Calu3 (cell line): ENCODE results near the gene LSMEM2. TPM values are rescaled to one million over a fixed set of nuclear protein-coding genes. Genes with fewer than 3 reads are reported as not detected.
"Not testable (repeated sequence)": the region's sequence is repeated elsewhere in the genome, so short reads cannot be mapped to it uniquely, and the experiment has no call there.

ENCODE experiments used
- BruUV-seq: library from RNA; stranded (reverse); fragments of 400-500 nt; replicated peaks from 2 replicates; lab custom pipeline; 2021; lab: Mats Ljungman, UMichigan
- CTCF ChIA-PET: fragments of 300-600 bp; sonication (Branson Sonifier 250); formaldehyde crosslinking; loops from one replicate; lab custom pipeline; 2022; ENCODE audit warnings: antibody characterized with exemption; lab: Charles Lee
- DNase-seq: peaks from one replicate; pipeline ENCODE4 v3.0.0; 2022
- H3K27ac Mint-ChIP-seq: one replicate; pipeline ENCODE4 v1.8.0; 2022; ENCODE audit warnings: mixed read lengths; ENCODE audit not compliant: unreplicated experiment
- H3K27me3 Mint-ChIP-seq: one replicate; pipeline ENCODE4 v1.8.0; 2022; ENCODE audit warnings: mixed read lengths; ENCODE audit not compliant: unreplicated experiment
- H3K36me3 Mint-ChIP-seq: one replicate; pipeline ENCODE4 v1.8.0; 2022; ENCODE audit warnings: mild to moderate bottlenecking, moderate library complexity, mixed read lengths; ENCODE audit not compliant: insufficient read depth, unreplicated experiment
- H3K4me1 Mint-ChIP-seq: one replicate; pipeline ENCODE4 v1.8.0; 2022; ENCODE audit warnings: mild to moderate bottlenecking, low read depth, mixed read lengths; ENCODE audit not compliant: unreplicated experiment
- H3K4me3 Mint-ChIP-seq: one replicate; pipeline ENCODE4 v1.8.0; 2022; ENCODE audit warnings: mild to moderate bottlenecking, low read depth, moderate library complexity, mixed read lengths; ENCODE audit not compliant: unreplicated experiment
- H3K9me3 Mint-ChIP-seq: one replicate; pipeline ENCODE4 v1.8.0; 2022; ENCODE audit warnings: low read depth, mixed read lengths; ENCODE audit not compliant: unreplicated experiment
- CTCF ChIP-seq: fragments of 200-600 bp; IDR thresholded peaks from one replicate; pipeline ENCODE4 v1.8.0; 2022; ENCODE audit warnings: antibody characterized with exemption; ENCODE audit not compliant: unreplicated experiment
- intact Hi-C: fragments of 100-400 bp; cut with micrococcal nuclease; formaldehyde crosslinking; loops from one replicate; pipeline ENCODE4 v1.10.0; 2022; ENCODE audit not compliant: unreplicated experiment
- total RNA-seq: library from RNA; stranded (reverse); gene quantifications from 2 replicates; pipeline ENCODE4 v1.2.3, GENCODE V29; 2022

LSMEM2 gene
- total RNA-seq, 1 experiment from 2014 or later, result not detected

DNA sequence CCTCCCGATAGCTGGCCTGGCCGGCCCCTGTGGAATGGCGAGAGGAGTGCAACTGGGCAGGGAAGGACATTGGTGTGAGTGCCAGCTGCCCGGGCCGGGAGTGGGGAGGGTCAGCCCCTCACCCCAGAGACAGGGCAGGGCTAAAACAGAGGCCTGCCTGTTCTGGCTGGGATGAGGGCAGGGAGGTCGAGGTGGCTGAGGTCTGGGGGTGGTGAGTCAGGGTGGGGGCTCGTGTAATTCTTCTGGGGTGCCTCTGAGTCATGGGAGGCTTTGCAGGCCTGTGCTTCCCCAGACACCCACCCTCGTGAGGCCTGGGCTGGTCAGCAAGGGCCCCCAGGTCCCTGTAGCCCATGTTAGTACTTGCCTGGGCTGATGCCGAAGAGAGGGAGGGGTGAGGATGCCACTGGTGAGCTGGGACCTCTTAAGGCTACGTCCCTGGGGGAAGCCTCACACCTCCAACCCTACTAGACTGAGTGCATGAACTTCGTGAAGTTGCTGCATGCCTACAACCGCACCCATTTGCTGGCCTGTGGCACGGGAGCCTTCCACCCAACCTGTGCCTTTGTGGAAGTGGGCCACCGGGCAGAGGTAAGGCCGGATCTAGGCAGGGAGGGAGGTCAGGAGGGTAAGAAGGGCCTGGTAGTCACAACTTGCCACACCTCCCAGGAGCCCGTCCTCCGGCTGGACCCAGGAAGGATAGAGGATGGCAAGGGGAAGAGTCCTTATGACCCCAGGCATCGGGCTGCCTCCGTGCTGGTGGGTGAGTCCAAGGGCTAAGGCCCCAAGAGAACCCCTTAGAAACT lies 8.3 kb upstream of the LSMEM2 start:
- H3K4me3 Mint-ChIP-seq, result peak overlapping the region; percentile 63
- CTCF ChIA-PET, result interaction anchor here (1.1 to 2.2 kb wide), 5 partner anchors 10 to 44 kb away, joined by 4 to 8 read pairs (median 6); partner anchors contain the start of gene GNAI2

GRCh38 chr3:50271314-50271936 lies 7.5 kb upstream of the LSMEM2 start:
- no peak for TF ChIP-seq CTCF

More for the DNA sequence above, 8.3 kb upstream of the LSMEM2 start:
- H3K4me1 Mint-ChIP-seq, result peaks cover 54% of the 10 kb centered on the region
- intact Hi-C loops, result loop anchor here (10.0 kb wide), 1 partner anchor 54 kb away; the partner anchor contains the start of genes HYAL2 and TUSC2
- H3K9me3 Mint-ChIP-seq, result no peaks in the 10 kb centered on the region
- H3K36me3 Mint-ChIP-seq, result peaks cover 44% of the 10 kb centered on the region
- no peak for DNase-seq
- TF ChIP-seq CTCF, result no peak
- no TSS peak for BruUV-seq
- peak overlapping the region; percentile 90 for H3K27ac Mint-ChIP-seq
- H3K27me3 Mint-ChIP-seq, result no peaks in the 10 kb centered on the region

GRCh38 chr3:50272538-50272910 lies 6.4 kb upstream of the LSMEM2 start:
- Mint-ChIP-seq H3K36me3 (peaks cover 44% of the 10 kb centered on the region), H3K4me3 (peak overlapping the region; percentile 63), H3K4me1 (peaks cover 48% of the 10 kb centered on the region), H3K27ac (peak overlapping the region; percentile 32)
- not testable (repeated sequence) for DNase-seq, H3K9me3 Mint-ChIP-seq, H3K27me3 Mint-ChIP-seq, BruUV-seq
- intact Hi-C loops, result loop anchor here (2.0 to 10.0 kb wide), 2 partner anchors 52 to 152 kb away; partner anchors contain the start of genes HYAL2 and TUSC2
- CTCF ChIA-PET, result interaction anchor here (0.7 to 1.8 kb wide), 3 partner anchors 12 to 84 kb away, joined by 4 to 8 read pairs (median 5); no protein-coding TSS in a partner anchor

More at GRCh38 chr3:50271314-50271936, 7.5 kb upstream of the LSMEM2 start:
- DNase-seq, result no peak
- Mint-ChIP-seq H3K9me3 (no peaks in the 10 kb centered on the region), H3K27ac (peak overlapping the region; percentile 6), H3K27me3 (no peaks in the 10 kb centered on the region), H3K4me3 (peak overlapping the region; percentile 63), H3K36me3 (peaks cover 46% of the 10 kb centered on the region), H3K4me1 (peaks cover 49% of the 10 kb centered on the region)
- CTCF ChIA-PET, result interaction anchor here (1.0 to 1.8 kb wide), 3 partner anchors 11 to 45 kb away, joined by 3 to 8 read pairs (median 4); no protein-coding TSS in a partner anchor
- no TSS peak for BruUV-seq
- intact Hi-C loops, result loop anchor here (10.0 kb wide), 1 partner anchor 53 kb away; the partner anchor contains the start of genes HYAL2 and TUSC2

DNA sequence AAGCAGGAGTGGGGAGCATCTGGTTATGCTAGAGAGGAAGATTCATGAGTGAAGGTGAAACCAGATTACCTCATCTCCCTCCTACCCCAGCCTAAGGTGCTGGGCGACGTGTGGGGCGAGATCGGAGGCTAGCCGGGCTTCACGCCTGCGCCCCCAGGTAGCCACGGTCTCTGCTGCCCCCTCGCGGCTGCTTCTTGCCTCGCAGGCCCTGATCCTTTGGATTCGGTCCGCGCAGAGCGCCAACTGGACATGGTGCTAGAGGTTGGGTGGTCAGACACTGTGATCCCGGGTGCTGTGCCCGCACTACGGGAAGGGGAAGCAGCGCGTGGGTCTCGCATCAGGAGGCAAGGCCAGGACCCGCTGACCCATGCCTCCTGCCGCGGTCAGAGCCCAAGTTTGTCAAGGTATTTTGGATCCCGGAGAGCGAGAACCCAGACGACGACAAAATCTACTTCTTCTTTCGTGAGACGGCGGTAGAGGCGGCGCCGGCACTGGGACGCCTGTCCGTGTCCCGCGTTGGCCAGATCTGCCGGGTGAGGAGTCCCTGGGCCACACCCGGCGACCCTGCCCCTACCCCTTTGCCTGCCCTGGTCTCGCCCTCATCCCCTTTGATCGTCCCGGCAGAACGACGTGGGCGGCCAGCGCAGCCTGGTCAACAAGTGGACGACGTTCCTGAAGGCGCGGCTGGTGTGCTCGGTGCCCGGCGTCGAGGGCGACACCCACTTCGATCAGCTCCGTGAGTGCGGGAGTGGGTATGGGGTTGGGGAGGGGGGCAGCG lies 5.8 kb upstream of the LSMEM2 start:
- intact Hi-C loops, result loop anchor here (1.0 to 10.0 kb wide), 4 partner anchors 46 to 152 kb away; partner anchors contain the start of genes HYAL2 and TUSC2
- no TSS peak for BruUV-seq
- Mint-ChIP-seq H3K27ac (peak overlapping the region; percentile 32), H3K4me1 (peaks cover 42% of the 10 kb centered on the region), H3K36me3 (peaks cover 41% of the 10 kb centered on the region), H3K27me3 (no peaks in the 10 kb centered on the region), H3K4me3 (peak overlapping the region; percentile 63), H3K9me3 (no peaks in the 10 kb centered on the region)
- peak; percentile 94 for DNase-seq
- CTCF ChIA-PET, result interaction anchor here (0.7 kb wide), 1 partner anchor 84 kb away, joined by 4 read pairs; no protein-coding TSS in a partner anchor
- TF ChIP-seq CTCF, result peak; percentile 96
